ENCODE data around the gene PREB. TPM values are rescaled to one million over a fixed set of nuclear protein-coding genes. Genes with fewer than 3 reads are reported as not detected.

PREB gene
- total and polyA plus RNA-seq, 2 donors from 2014 or later: 46.1 to 66.7 TPM

DNA sequence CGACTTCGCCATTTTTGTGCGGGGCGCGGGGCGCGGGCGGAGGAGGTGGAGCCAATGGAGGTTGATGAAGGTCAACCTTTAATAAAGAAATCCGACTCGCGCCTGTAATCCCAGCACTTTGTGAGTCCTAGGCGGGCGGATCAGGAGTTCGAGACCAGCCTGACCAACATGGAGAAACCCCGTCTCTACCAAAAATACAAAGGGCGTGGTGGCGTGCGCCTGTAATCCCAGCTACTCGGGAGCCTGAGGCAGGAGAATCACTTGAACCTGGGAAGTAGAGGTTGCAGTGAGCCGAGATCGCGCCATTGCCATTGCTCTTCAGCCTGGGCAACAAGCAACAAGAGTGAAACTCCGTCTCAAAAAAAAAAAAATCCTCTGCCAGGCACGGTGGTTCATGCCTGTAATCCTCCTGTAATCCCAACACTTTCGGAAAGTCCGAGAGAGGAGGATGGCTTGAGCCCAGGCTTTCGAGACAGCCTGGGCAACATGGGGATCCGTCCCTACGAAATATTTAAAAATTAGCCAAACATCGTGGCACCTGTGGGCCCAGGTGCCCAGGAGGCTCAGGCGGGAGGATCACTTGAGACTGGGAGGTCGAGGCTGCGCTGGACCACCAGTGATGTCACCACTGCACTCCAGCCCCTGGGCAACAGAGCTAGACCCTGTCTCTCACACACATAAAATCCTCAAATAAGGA, 493 bp upstream of the PREB start:
- Histone ChIP-seq H3K27me3 (ENCODE audit: control insufficient read depth, insufficient read depth, low read length) (no peaks in the 10 kb centered on the region), H3K9me3 (ENCODE audit: control insufficient read depth in 2 of 3, insufficient read depth in 1 of 3, low read length in 3 of 3) (no peaks in the 10 kb centered on the region), H3K4me3 (ENCODE audit: low read length in 3 of 3) (peak overlapping the region in 1 of 3 donors; percentile 90), H3K36me3 (ENCODE audit: control insufficient read depth in 2 of 3, insufficient read depth in 3 of 3, low read length in 3 of 3) (peaks cover 2 to 13% (median 6%) of the 10 kb centered on the region in 3 donors), H3K27ac (ENCODE audit: low read depth in 2 of 2, low read length in 2 of 2) (peak overlapping the region in 1 of 2 donors; percentile 76), H3K9ac (ENCODE audit: low read length in 3 of 3) (no peak overlapping the region), H3K4me1 (ENCODE audit: control insufficient read depth in 2 of 3, insufficient read depth in 2 of 3, low read depth in 1 of 3, low read length in 3 of 3) (peaks cover 0 to 11% (median 7%) of the 10 kb centered on the region in 3 donors)
- TF ChIP-seq, protein P1, sequence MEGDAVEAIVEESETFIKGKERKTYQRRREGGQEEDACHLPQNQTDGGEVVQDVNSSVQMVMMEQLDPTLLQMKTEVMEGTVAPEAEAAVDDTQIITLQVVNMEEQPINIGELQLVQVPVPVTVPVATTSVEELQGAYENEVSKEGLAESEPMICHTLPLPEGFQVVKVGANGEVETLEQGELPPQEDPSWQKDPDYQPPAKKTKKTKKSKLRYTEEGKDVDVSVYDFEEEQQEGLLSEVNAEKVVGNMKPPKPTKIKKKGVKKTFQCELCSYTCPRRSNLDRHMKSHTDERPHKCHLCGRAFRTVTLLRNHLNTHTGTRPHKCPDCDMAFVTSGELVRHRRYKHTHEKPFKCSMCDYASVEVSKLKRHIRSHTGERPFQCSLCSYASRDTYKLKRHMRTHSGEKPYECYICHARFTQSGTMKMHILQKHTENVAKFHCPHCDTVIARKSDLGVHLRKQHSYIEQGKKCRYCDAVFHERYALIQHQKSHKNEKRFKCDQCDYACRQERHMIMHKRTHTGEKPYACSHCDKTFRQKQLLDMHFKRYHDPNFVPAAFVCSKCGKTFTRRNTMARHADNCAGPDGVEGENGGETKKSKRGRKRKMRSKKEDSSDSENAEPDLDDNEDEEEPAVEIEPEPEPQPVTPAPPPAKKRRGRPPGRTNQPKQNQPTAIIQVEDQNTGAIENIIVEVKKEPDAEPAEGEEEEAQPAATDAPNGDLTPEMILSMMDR (IDR thresholded peaks at IDR 0.05; ENCODE audit: borderline replicate concordance, extremely low read depth, insufficient read depth): no peak
- DNase-seq (peak in 1 of 5 donors; percentile 63), FAIRE-seq (no peak)
- intact Hi-C loops (cut with DNase I): no loop called here

DNA sequence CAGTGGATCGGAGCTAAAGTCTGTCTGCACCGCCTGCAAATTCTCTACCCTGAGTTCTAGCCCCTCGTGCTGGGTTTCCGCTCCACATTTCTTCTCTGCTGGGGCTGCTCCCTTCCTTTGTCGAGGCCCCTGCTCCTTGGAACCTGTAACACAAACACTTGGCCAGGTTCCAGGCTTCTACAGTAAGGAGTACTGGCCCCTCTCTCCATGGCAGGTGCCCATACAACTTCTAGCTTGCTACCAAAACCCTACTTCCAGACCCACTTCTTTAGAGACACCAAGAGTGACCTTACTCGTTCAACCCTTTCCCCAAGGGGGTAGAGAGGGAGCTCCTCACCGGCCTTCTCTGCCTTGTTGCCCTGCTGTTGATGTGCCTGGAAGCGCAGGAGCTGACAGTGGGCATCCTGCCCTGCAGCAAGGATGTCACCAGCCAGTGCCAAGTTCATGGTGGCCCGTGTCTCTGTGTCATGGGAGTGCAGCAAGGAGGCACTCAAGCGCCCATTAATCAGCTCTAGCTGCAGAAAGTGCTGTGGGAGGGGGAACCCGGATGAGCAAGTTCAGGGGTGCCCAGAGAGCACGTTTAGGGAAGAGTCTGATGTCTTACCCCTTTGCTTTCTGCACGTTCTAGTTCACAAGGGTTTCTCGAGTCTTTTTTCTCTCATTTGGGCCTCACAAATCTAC, 1.1 kb downstream of the PREB start:
- TF ChIP-seq, protein P1 (IDR thresholded peaks at IDR 0.05; ENCODE audit: borderline replicate concordance, extremely low read depth, insufficient read depth): no peak
- DNase-seq (peak in 1 of 5 donors; percentile 53), FAIRE-seq (no peak)
- Histone ChIP-seq H3K4me3 (ENCODE audit: low read length in 3 of 3) (peak overlapping the region; percentile 28 to 90 (median 85)), H3K27ac (ENCODE audit: low read depth in 2 of 2, low read length in 2 of 2) (no peak overlapping the region), H3K36me3 (ENCODE audit: control insufficient read depth in 2 of 3, insufficient read depth in 3 of 3, low read length in 3 of 3) (peaks cover 2 to 13% (median 6%) of the 10 kb centered on the region in 3 donors), H3K9me3 (ENCODE audit: control insufficient read depth in 2 of 3, insufficient read depth in 1 of 3, low read length in 3 of 3) (no peaks in the 10 kb centered on the region), H3K9ac (ENCODE audit: low read length in 3 of 3) (peak overlapping the region; percentile 19 to 75 (median 74)), H3K27me3 (ENCODE audit: control insufficient read depth, insufficient read depth, low read length) (no peaks in the 10 kb centered on the region), H3K4me1 (ENCODE audit: control insufficient read depth in 2 of 3, insufficient read depth in 2 of 3, low read depth in 1 of 3, low read length in 3 of 3) (peaks cover 0 to 11% (median 7%) of the 10 kb centered on the region in 3 donors)
- intact Hi-C loops (cut with DNase I): no loop called here

DNA sequence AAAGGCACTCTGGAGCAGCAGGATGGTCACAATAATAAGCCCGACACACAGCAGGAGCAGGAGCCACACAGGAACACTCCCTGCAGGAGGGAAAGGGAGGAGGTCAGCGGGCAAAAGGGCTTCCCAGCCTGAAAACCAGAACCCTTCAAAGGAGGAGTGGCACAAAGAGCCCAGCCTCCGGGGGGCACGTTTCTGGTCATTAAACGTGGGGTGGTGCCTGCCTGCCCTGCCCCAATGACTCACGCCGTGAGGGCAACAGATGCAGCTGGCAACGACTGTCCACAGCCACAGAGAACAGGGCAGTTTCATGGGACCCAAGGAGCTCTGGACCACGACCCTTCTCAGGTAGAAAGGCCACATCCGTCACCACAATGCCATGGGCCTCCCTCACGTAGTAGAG, 3.0 kb downstream of the PREB start:
- TF ChIP-seq, protein P1 (IDR thresholded peaks at IDR 0.05; ENCODE audit: borderline replicate concordance, extremely low read depth, insufficient read depth): no peak
- intact Hi-C loops (cut with DNase I): no loop called here
- H3K27ac ChIP-seq (ENCODE audit: low read depth in 2 of 2, low read length in 2 of 2): no peak overlapping the region

More for the DNA sequence above, 3.0 kb downstream of the PREB start:
- Histone ChIP-seq H3K36me3 (ENCODE audit: control insufficient read depth in 2 of 3, insufficient read depth in 3 of 3, low read length in 3 of 3) (peaks cover 2 to 13% (median 6%) of the 10 kb centered on the region in 3 donors), H3K4me1 (ENCODE audit: control insufficient read depth in 2 of 3, insufficient read depth in 2 of 3, low read depth in 1 of 3, low read length in 3 of 3) (peaks cover 0 to 11% (median 7%) of the 10 kb centered on the region in 3 donors), H3K9ac (ENCODE audit: low read length in 3 of 3) (no peak overlapping the region), H3K9me3 (ENCODE audit: control insufficient read depth in 2 of 3, insufficient read depth in 1 of 3, low read length in 3 of 3) (no peaks in the 10 kb centered on the region), H3K27me3 (ENCODE audit: control insufficient read depth, insufficient read depth, low read length) (no peaks in the 10 kb centered on the region), H3K4me3 (ENCODE audit: low read length in 3 of 3) (no peak overlapping the region)
- DNase-seq (peak in 1 of 5 donors; percentile 47), FAIRE-seq (no peak)

Measured in kidney (tissue), 14 donors.